NOMO-1 treated with DMSO at 0.1 percent for 48 hours (cell line): ENCODE data around the gene RNASEH1.

ENCODE experiments used
- DNase-seq: peaks from one replicate; lab custom pipeline; 2025; ENCODE audit not compliant: unreplicated experiment; lab: John Stamatoyannopoulos, UW

Gene RNASEH1, protein sequence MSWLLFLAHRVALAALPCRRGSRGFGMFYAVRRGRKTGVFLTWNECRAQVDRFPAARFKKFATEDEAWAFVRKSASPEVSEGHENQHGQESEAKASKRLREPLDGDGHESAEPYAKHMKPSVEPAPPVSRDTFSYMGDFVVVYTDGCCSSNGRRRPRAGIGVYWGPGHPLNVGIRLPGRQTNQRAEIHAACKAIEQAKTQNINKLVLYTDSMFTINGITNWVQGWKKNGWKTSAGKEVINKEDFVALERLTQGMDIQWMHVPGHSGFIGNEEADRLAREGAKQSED

GRCh38 chr2:3558205-3559014, at the start of gene RNASEH1:
Gene RNASEH1 (minus strand): TSS chr2:3558333. CDS start chr2:3558260, 73 bp downstream.
- peak; percentile 97 for DNase-seq

DNA sequence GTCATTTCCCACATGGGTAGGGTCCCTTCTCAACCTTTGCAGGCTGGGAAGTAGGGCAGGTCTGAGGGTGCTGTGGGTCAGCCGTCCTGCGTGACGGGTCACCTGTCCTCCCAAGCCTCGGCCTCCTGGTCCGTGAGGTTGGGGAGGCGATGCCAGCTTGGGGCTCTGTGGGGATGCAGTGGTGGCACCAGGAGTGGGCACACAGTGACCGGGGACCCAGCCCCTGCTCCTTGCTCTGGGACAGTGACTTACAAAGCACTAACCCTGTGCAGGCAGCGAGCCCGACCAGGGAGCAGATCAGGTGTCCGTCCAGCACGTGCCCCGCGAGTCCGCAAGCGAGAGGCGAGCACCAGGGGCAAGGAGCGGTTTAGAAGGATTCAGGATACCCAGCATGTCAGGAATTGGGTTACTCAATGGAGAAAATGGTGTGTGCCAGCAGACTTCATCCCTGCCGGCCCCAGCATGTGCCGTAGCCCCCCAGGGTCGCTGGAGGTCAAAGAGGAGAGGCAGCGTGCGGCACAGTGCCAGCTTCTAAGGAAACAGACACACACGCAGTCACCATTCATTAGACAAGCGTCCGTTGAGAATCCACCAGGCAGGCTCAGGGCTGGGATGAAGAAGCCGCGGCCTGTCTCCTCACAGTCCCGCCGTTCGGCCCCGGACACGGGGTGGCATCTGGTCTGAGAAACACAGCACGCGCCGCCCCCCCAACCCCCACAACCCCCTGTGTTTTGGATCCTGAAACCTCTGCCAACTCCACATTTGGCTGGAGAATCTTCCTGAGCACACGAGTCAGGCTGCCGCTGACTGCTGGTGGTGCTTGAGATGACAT, 48.5 kb upstream of the RNASEH1 start:
- DNase-seq, result no peak

- no peak for DNase-seq
These were observed 47.9 kb upstream of the RNASEH1 start for GRCh38 chr2:3606028-3606369.

- no peak for DNase-seq
These were observed 47.1 kb upstream of the RNASEH1 start for GRCh38 chr2:3604991-3605961.

DNA sequence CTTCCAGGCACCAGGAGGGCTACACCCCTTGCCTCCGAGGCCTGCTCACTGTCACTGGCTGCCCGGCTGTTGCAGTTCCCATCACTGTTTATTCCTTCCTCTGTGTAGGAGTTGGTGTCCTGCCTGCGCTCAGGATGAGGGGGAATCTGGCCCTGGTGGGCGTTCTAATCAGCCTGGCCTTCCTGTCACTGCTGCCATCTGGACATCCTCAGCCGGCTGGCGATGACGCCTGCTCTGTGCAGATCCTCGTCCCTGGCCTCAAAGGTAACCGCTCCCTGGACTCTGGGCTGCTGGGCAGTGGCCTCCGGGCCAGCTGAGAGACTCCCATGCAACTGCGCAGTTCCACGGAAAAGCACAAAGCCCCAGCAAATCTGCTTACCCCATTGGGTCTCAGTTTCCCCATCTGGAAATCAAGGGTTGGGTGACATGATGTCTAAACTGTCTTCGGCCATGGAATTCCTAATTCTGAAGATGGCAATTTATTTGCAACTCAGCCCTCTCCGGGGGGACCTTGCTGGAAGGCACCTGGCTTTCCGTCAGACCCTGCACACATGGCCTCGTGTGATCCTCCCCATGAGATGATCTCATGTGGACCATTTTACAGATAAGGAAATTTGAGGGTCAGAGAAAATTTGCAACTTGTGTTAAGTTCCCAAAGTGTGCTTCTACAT, 46.2 kb upstream of the RNASEH1 start:
- DNase-seq, result no peak

DNA sequence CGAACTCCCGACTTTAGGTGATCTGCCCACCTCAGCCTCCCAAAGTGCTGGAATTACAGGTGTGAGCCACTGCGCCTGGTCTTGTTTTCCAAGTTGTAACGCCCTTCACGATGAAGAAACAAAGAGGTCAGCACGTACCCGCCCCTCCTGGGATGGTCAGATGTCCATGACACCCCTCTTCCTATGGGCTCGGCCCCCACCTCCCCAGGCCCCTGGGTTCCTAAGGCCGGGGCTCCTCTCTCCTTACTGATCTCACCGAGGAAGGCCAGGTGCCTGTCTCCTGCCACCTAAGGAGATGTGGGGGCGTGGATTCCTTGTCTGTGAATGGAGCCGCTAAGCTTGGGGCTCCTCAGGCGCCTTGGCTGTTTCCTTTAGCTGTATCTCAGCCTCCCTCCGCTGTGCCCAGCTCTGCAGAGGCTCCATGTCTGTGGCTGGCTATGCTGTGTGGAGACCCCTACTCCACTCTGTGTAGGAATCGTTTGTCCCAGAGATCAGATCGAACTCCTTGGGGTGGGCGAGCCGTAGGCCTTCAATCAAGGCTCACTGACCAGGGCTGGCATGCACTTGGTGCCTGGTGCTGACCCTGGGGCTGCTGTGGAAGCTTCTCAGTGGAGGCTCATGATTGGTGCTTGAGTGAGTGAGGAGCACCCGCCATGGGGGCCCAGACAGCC, 45.5 kb upstream of the RNASEH1 start:
- DNase-seq, result no peak

GRCh38 chr2:3602553-3603339, 44.6 kb upstream of the RNASEH1 start:
- no peak for DNase-seq

DNA sequence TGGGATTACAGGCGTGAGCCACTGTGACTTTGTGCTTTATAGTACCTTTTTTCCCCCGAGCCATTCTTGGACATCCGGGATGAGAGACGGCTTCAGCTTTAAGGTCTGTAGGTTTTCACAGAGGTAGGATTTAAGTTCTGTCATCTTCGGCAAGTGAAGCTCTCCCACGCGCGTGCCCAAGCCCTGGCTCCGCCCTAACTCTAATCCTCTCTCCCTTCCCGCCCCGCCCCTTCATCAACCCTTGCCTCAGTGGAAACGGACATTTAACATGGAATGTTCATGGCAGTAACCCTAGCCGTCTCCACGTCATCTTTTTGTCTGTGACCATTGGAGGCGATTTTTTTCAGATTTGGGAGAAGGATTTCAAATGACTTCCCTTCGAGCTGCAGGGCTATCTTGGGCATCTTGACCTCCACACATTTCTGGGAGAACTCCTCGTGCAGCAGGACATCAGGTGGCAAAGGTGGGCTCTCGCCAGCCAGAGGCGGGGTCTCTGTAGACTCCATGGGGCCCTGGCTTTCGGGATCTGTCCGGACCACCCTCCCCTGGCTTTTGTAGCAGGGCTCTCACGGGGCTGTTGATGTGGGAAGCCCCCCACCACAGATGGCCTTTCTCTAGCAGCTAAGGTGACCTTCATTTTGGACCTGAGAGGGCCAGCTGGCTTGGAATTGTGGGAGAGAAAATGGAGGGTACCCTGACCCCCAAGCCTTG, 43.6 kb upstream of the RNASEH1 start:
- no peak for DNase-seq

DNA sequence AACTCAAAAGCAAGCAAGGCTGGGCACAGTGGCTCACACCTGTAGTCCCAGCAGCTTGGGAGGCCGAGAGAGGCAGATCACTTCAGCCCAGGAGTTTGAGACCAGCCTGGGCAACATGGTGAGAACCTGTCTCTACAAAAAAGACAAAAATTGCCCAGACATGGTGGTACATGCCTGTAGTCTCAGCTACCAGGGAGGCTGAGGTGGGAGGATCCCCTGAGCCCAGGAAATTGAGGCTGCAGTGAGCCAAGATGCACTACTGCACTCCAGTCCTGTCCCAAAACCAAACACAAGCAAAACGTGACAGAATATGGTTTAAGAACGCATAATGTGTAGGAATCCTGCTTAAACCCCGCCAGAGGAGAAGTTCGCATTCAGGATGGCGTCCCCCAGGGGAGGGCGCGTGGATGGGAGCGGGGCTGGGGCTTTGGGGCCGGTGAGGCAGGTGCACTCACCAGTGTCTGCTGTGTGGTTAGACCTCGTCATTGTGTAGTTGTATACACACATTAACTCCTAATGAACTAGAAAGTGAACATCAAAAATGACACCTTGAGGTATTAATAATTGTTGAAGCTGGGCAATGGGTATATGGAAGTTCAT, 42.2 kb upstream of the RNASEH1 start:
- DNase-seq, result no peak

GRCh38 chr2:3598912-3599854, 41.0 kb upstream of the RNASEH1 start:
- no peak for DNase-seq

GRCh38 chr2:3598197-3598910, 40.2 kb upstream of the RNASEH1 start:
- no peak for DNase-seq

- no peak for DNase-seq
These were observed 39.4 kb upstream of the RNASEH1 start for GRCh38 chr2:3597567-3597966.

GRCh38 chr2:3596901-3597417, 38.8 kb upstream of the RNASEH1 start:
- DNase-seq, result no peak

- no peak for DNase-seq
These were observed 37.9 kb upstream of the RNASEH1 start for GRCh38 chr2:3595985-3596384.

DNA sequence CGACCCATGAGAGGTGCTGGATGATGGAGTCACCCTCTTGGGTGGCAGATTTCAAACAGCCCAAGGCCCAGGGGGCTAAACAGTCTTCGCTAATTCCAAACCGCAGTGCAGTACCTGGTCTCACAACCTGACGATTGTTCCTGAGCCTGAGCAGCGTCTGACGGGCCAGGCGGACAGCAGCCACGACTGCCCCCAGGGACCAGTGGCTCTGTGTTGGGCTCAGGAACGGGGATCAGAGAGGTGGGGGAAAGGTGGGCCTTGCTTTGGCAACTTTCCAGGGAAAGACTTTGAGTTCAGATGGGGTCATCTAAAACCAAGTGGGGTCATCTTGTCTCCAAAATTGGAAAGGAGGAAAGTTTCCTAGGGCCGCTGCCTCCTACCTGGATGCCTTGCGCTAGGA, 37.3 kb upstream of the RNASEH1 start:
- DNase-seq, result no peak
